ENCODE data around the gene ZNRF1.
A peak's percentile ranks its signal among the peaks of the same experiment; 100 is the strongest.

DNA sequence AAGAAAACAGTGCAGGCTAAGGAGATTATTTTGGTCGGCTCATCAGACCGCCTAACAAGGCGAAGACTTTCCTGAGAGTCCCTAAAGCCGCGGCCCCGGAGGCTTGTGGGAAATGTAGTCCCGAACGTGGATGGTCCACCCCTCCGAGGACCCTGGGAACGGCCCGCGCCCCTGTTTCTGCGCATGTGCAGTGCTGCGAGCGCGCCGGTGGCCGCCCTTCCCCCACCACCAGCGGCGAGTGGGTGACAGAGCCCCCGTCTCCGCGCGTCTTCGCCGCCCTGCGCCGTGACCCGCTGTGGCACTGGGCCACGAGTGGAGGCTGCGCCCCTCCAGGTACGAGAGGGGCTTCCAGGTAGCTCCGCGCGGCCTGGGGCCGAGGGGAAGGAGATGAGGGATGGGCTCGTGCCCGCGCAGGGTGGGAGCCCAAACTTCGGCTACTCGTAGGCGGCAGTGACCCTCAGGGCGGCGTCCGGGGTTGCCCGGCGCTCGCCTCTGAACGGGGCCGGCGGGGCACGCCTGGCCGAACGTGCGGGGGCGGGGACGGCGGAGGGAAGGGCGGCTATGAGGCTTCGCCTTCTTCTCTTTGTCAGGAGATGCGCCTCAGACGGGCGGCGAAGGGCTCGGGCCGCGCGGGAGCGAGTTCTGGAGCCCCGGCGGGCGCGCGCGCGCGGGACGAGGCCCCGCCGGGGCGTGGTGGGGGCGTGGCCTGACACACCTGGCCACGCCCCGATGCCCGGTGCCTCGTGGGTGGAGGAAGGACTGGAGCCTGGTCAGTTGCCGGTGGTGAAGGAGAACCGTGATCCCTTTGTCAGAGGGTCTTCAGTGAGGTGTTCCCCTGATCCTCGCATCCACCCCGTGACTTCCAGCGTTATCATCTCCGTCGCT, 149.7 kb downstream of the ZNRF1 start, which contains the start of gene ZFP1:
- TF ChIP-seq, protein P1, sequence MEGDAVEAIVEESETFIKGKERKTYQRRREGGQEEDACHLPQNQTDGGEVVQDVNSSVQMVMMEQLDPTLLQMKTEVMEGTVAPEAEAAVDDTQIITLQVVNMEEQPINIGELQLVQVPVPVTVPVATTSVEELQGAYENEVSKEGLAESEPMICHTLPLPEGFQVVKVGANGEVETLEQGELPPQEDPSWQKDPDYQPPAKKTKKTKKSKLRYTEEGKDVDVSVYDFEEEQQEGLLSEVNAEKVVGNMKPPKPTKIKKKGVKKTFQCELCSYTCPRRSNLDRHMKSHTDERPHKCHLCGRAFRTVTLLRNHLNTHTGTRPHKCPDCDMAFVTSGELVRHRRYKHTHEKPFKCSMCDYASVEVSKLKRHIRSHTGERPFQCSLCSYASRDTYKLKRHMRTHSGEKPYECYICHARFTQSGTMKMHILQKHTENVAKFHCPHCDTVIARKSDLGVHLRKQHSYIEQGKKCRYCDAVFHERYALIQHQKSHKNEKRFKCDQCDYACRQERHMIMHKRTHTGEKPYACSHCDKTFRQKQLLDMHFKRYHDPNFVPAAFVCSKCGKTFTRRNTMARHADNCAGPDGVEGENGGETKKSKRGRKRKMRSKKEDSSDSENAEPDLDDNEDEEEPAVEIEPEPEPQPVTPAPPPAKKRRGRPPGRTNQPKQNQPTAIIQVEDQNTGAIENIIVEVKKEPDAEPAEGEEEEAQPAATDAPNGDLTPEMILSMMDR (IDR thresholded peaks at IDR 0.05), result peak in 1 of 4 experiments; percentile 10
- peak; percentile 22 to 78 for TF ChIP-seq POLR2A (IDR thresholded peaks at IDR 0.05)
